ENCODE measurements around the gene GCHFR. TPM values are rescaled to one million over a fixed set of nuclear protein-coding genes. Genes with fewer than 3 reads are reported as not detected.

The GCHFR gene
- total RNA-seq, 1 donor from 2014 or later: 4.6 TPM

DNA sequence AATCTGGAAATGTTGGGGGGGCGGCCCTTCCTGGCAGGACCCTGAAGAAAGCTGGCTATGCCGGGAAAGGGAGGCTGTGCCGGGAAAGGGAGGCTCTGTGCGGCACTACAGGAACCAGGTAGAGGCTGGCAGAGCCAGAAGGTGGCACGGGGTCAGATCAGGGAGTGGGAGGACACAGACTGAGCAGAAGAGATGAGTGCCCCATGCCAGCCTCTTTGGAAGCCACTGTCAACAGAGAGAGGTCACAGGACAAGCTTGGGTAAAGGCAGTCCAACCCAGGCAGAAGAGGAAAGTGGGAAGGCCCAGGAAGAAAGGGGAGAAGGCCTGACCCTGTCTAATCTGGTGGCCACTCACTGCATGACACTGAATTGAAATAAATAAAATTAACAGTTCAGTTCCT is 7.4 kb downstream of the GCHFR start:
- DNase-seq (ENCODE audit: low spot score): no peak
- Mint-ChIP-seq H3K9me3 (ENCODE audit: unreplicated experiment) (no peaks in the 10 kb centered on the region), H3K27me3 (ENCODE audit: unreplicated experiment) (peaks cover 12% of the 10 kb centered on the region), H3K4me1 (ENCODE audit: unreplicated experiment) (no peaks in the 10 kb centered on the region), H3K4me3 (ENCODE audit: unreplicated experiment) (peak overlapping the region; percentile 74), H3K27ac (ENCODE audit: unreplicated experiment) (no peak overlapping the region), H3K36me3 (ENCODE audit: low read depth, unreplicated experiment) (peaks cover 19% of the 10 kb centered on the region)
- TF ChIP-seq, protein P1, sequence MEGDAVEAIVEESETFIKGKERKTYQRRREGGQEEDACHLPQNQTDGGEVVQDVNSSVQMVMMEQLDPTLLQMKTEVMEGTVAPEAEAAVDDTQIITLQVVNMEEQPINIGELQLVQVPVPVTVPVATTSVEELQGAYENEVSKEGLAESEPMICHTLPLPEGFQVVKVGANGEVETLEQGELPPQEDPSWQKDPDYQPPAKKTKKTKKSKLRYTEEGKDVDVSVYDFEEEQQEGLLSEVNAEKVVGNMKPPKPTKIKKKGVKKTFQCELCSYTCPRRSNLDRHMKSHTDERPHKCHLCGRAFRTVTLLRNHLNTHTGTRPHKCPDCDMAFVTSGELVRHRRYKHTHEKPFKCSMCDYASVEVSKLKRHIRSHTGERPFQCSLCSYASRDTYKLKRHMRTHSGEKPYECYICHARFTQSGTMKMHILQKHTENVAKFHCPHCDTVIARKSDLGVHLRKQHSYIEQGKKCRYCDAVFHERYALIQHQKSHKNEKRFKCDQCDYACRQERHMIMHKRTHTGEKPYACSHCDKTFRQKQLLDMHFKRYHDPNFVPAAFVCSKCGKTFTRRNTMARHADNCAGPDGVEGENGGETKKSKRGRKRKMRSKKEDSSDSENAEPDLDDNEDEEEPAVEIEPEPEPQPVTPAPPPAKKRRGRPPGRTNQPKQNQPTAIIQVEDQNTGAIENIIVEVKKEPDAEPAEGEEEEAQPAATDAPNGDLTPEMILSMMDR (IDR thresholded peaks at IDR 0.05; ENCODE audit: unreplicated experiment): no peak

GRCh38 chr15:40772014-40772413 is 8.1 kb downstream of the GCHFR start:
- TF ChIP-seq, protein P1 (IDR thresholded peaks at IDR 0.05; ENCODE audit: unreplicated experiment): no peak
- H3K9me3 Mint-ChIP-seq (ENCODE audit: unreplicated experiment): no peaks in the 10 kb centered on the region
- no peak overlapping the region for H3K27ac Mint-ChIP-seq (ENCODE audit: unreplicated experiment)
- no peak overlapping the region for H3K4me3 Mint-ChIP-seq (ENCODE audit: unreplicated experiment)
- H3K27me3 Mint-ChIP-seq (ENCODE audit: unreplicated experiment): peaks cover 10% of the 10 kb centered on the region
- peaks cover 25% of the 10 kb centered on the region for H3K36me3 Mint-ChIP-seq (ENCODE audit: low read depth, unreplicated experiment)
- no peaks in the 10 kb centered on the region for H3K4me1 Mint-ChIP-seq (ENCODE audit: unreplicated experiment)
- no peak for DNase-seq (ENCODE audit: low spot score)

GRCh38 chr15:40773496-40773895 is 9.6 kb downstream of the GCHFR start:
- H3K4me1 Mint-ChIP-seq (ENCODE audit: unreplicated experiment): no peaks in the 10 kb centered on the region
- H3K4me3 Mint-ChIP-seq (ENCODE audit: unreplicated experiment): no peak overlapping the region
- peaks cover 10% of the 10 kb centered on the region for H3K27me3 Mint-ChIP-seq (ENCODE audit: unreplicated experiment)
- no peak overlapping the region for H3K27ac Mint-ChIP-seq (ENCODE audit: unreplicated experiment)
- no peaks in the 10 kb centered on the region for H3K9me3 Mint-ChIP-seq (ENCODE audit: unreplicated experiment)
- H3K36me3 Mint-ChIP-seq (ENCODE audit: low read depth, unreplicated experiment): peaks cover 28% of the 10 kb centered on the region
- no peak for DNase-seq (ENCODE audit: low spot score)
- TF ChIP-seq, protein P1 (IDR thresholded peaks at IDR 0.05; ENCODE audit: unreplicated experiment): no peak

DNA sequence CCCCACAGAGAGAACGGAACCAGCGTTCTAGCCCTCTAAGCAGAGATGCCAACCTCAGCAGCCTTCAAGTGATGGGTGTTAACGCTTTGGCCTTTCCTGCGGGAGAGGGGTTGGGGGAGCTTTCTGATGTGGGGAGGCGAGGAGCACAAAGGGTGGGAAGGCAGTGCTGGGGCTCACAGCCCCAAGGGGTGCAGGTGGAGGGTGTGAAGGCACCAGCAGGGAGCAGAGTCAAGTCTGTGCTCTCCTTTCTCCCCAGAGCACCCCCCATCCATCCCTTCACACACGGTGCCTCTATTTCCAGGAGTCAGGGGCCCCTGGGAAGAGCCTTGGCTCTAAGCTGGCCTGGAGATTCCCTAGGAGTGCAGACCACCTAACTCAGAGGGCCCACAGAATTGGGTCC is 10.0 kb downstream of the GCHFR start:
- Mint-ChIP-seq H3K36me3 (ENCODE audit: low read depth, unreplicated experiment) (peaks cover 29% of the 10 kb centered on the region), H3K4me3 (ENCODE audit: unreplicated experiment) (no peak overlapping the region), H3K27ac (ENCODE audit: unreplicated experiment) (no peak overlapping the region), H3K27me3 (ENCODE audit: unreplicated experiment) (peaks cover 10% of the 10 kb centered on the region), H3K9me3 (ENCODE audit: unreplicated experiment) (no peaks in the 10 kb centered on the region), H3K4me1 (ENCODE audit: unreplicated experiment) (no peaks in the 10 kb centered on the region)
- TF ChIP-seq, protein P1 (IDR thresholded peaks at IDR 0.05; ENCODE audit: unreplicated experiment): no peak
- DNase-seq (ENCODE audit: low spot score): no peak

DNA sequence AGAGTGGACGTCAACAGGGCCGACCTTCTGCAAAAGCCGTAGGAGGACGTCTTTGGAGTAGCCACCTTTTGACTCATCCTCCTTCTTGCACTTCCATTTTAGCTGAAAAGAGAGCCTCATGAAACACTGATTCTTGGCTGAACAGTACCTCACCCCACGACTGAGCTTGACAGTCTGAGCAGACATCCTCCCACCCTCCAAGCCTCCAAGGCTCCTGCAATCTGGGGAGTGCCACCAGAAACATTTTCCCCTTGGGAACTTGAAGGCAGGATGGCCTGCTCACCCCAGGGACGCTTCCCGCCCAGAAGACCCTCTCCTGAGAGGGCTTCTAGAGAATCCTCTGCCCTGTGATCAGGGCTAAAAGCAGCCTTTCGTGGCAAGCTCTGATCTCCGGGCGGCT is 11.1 kb downstream of the GCHFR start:
- no peak for DNase-seq (ENCODE audit: low spot score)
- Mint-ChIP-seq H3K27ac (ENCODE audit: unreplicated experiment) (no peak overlapping the region), H3K36me3 (ENCODE audit: low read depth, unreplicated experiment) (peaks cover 35% of the 10 kb centered on the region), H3K4me3 (ENCODE audit: unreplicated experiment) (peak overlapping the region; percentile 38), H3K4me1 (ENCODE audit: unreplicated experiment) (no peaks in the 10 kb centered on the region), H3K27me3 (ENCODE audit: unreplicated experiment) (peaks cover 10% of the 10 kb centered on the region), H3K9me3 (ENCODE audit: unreplicated experiment) (no peaks in the 10 kb centered on the region)
- TF ChIP-seq, protein P1 (IDR thresholded peaks at IDR 0.05; ENCODE audit: unreplicated experiment): no peak
